H4 (cell line): Measurements from ENCODE around the gene SUN1. TPM values are rescaled to one million over a fixed set of nuclear protein-coding genes. Genes with fewer than 3 reads are reported as not detected.
"Not testable (repeated sequence)": the region's sequence is repeated elsewhere in the genome, so short reads cannot be mapped to it uniquely, and the experiment has no call there.

ENCODE experiments used
- DNase-seq: peaks from one replicate; pipeline ENCODE4 v3.0.0-alpha.2; 2015; ENCODE audit warnings: low spot score
- total RNA-seq: library from RNA; depleted of rRNA; stranded (reverse); fragments of >200 nt; shearing (Covaris generic); gene quantifications from 2 replicates; pipeline ENCODE4 v1.2.3, GENCODE V29; 2014

Gene SUN1
- total RNA-seq, 1 experiment from 2014 or later = 157 TPM

DNA sequence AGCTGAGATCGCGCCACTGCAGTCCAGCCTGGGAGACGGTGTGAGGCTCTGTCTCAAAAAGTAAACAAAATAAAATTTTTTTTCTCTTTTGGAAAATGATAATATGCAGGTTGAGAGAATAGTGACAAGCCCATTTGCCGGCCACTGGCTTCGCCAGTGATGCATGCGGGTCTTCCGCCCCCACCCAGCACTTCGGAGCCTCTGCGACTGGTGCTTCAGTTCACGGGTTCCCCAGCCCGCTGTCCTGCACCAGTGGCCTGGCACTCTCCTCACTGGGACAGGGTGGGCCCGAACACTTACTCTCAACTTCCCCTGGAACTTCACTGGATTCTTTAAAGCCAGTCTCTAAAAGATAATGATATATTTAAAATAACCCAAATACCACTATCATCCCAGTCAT lies 2.7 kb downstream of the SUN1 start:
- DNase-seq = no peak

DNA sequence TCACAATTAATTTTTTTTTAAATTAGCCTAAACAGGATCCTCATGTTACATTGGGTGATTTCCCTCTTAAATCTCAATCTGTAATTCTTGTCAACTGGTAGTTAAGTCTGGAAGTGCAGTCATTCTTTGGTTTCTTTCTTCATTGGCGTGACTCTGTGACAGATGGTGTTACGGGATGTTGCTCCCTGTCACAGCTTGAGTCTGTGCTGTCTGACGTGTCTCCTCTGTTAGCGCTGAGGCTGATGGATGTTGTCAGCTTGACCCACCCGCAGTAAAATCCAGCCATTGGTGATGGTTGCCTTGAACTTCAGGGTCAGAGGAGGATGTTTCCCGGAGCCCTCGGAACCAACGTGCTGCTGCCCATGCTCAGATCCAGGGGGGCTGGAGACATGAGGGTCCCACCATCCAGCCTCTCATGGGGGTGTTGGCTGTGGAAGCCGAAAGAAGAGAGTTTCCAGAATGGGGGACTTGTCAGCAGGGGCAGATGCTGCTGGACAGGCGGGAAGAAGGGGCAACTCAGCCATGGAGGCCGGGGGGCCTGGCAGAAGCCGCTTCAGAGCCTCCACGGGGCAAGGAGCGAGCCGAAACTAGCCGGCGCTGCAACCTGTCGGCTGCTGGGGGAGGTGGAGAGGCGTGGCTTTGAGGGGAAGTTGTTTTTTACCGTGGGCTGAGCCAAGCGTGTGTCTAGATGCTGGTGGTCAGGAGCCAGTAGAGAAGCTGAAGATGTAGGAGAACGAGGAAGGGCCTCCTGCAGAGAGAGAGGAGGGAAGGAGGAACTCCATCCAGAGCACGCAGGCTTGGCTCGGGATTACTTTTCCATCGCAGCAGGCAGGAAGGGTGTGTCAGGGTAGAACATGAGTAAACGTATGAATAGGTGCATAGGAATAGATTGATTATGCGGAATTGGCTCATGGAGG lies 3.5 kb downstream of the SUN1 start:
- DNase-seq = no peak

DNA sequence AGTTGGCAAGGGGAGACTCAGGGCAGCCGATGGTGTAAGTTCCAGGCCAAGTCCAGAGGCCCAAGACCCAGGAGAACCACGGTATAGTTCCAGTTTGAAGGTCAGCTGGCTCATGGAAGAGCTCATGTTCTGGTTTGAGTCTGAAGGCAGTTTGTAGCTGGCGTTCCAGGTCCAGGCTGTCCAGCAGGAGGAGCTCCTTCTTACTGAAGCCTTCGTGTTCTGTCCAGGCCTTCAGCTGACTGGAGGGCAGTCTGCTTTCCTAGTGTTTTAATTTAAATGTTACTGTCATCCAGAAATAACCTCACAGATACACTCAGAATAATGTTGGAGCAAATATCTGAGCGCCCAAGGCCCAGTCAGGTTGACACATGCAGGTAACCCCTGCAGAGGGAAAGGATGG lies 4.2 kb downstream of the SUN1 start:
- DNase-seq = peak; percentile 63

GRCh38 chr7:837001-837400 lies 4.7 kb downstream of the SUN1 start:
- no peak for DNase-seq

DNA sequence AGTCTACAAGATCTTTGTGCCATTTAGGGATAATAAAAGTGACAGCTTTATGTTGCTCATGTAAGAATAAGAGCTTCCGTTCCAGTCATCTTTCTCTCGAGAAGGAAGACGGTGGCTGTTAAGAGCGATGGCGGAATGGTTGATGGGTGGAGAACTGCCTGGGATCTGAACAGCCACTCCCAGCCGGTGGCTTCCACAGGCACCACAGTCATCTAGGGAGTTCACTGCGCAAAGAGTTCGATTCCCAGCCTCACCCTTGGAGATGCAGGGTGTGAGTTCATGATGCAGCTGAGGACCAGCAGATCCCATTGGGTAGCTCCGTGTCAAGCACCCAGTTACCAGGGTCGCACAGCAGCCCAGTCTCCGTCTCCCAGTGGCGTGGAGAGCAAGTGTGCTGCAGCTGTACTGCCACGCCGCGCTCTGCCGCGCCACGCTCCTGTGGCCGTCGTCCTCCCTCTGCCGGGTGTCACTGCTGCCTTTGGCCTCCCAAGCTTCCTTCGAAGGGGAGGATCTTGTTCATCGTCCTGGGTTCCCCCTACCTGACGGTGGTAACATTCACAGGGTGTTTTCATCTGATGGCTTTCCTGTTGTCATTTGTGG lies 7.8 kb downstream of the SUN1 start:
- DNase-seq = no peak

DNA sequence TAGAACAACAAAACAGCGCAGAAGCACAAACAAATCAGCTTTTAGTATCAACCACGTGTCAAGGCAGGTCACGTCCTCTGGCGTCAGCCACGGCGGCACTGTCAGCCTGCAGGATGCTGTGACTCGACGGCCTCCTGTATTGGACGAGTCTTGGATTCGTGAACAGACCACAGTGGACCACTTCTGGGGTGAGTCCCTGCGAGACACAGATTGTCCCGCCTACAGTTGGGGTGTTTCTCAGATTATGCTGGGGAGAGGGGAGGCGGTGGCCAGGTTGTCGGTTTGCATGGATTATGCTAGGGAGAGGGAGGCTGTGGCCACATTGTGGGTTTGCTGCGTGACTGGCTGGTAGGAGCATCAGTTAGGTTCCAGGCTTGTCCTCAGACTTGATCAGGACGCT lies 9.7 kb downstream of the SUN1 start:
- no peak for DNase-seq

GRCh38 chr7:842431-843031 lies 10.3 kb downstream of the SUN1 start:
- no peak for DNase-seq

DNA sequence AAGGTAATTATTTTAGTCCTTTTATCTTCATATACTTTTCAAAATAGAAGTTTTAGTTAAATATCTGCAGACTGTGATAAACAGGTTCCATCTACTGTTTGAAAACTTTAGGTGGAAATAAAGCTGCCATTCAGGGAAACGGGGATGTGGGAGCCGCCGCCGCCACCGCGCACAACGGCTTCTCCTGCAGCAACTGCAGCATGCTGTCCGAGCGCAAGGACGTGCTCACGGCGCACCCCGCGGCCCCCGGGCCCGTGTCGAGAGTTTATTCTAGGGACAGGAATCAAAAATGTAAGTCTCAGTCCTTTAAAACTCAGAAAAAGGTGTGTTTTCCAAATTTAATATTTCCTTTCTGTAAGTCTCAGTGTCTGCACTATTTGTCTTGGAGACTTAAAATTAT lies 11.0 kb downstream of the SUN1 start:
- DNase-seq = no peak

- DNase-seq = no peak
Measured at GRCh38 chr7:844043-844442, 11.8 kb downstream of the SUN1 start.

GRCh38 chr7:844514-844913 lies 12.2 kb downstream of the SUN1 start:
- DNase-seq = no peak

DNA sequence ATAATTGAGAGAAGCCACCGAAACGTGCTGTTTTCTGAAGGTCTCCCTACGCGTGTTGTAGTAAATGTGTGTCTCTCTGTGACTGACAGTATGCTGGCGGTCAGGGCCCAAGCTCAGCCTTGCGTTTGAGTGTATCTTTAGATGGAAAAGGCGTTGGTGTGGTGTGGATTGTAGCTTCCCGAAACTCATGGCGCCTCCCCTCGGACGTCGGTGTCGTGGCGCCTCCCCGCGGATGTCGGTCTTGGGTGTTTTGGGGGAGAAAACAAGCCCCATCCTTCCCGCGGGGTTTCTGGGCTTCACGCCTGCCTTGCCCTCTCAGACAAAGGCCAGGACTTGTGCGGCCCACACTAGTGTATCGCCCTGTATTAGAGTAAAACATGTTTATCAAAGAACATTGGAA lies 12.8 kb downstream of the SUN1 start:
- DNase-seq = no peak

- DNase-seq = no peak
Measured at GRCh38 chr7:845731-846130, 13.5 kb downstream of the SUN1 start.

- DNase-seq = not testable (repeated sequence)
Measured at GRCh38 chr7:846958-847650, 14.8 kb downstream of the SUN1 start.

DNA sequence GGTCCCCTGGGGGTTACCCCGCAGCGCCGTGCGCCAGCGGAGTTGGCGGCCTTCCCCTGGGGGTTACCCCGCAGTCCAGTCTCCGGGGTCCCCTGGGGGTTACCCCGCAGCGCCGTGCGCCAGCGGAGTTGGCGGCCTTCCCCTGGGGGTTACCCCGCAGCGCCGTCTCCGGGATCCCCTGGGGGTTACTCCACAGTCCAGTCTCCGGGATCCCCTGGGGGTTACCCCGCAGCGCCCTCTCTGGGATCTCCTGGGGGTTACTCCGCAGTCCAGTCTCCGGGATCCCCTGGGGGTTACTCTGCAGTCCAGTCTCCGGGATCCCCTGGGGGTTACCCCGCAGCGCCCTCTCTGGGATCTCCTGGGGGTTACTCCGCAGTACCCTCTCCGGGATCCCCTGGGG lies 15.5 kb downstream of the SUN1 start:
- DNase-seq = not testable (repeated sequence)

DNA sequence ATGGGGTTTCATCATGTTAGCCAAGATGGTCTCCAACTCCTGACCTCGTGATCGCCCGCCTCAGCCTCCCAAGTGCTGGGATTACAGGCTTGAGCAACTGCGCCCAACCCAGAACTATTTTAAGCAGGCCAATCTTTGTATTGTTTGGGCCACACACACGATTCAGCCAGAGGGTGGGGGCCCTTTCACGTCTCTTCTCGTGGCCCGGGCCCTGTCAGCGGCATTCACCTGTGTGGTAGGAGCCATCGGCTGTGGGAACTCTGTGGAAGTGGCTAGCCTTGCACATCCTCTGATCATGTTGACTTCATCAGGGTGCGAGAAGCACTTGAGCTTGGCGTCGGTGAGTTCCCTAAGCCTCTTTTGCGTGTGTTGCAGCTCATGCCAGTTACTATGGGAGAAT lies 16.9 kb downstream of the SUN1 start:
- DNase-seq = no peak

GRCh38 chr7:849781-850180 lies 17.5 kb downstream of the SUN1 start:
- no peak for DNase-seq

DNA sequence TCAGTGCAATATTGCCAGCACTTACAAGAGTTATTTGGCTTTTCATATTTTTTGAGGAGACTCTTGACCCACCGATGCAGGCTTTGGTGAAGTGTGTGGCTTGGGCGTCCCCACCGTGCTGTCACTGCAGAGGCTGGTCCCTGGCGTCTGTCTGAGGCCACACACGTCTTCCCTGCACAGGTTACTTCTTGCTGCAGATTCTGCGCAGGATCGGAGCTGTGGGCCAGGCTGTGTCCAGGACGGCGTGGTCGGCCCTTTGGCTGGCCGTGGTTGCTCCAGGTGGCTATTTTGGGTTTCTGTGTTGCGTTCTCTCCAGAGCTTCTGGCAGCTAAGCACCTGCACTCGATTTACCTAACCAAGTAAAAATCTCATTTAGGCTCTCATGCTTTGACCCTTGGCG lies 18.9 kb downstream of the SUN1 start:
- no peak for DNase-seq

DNA sequence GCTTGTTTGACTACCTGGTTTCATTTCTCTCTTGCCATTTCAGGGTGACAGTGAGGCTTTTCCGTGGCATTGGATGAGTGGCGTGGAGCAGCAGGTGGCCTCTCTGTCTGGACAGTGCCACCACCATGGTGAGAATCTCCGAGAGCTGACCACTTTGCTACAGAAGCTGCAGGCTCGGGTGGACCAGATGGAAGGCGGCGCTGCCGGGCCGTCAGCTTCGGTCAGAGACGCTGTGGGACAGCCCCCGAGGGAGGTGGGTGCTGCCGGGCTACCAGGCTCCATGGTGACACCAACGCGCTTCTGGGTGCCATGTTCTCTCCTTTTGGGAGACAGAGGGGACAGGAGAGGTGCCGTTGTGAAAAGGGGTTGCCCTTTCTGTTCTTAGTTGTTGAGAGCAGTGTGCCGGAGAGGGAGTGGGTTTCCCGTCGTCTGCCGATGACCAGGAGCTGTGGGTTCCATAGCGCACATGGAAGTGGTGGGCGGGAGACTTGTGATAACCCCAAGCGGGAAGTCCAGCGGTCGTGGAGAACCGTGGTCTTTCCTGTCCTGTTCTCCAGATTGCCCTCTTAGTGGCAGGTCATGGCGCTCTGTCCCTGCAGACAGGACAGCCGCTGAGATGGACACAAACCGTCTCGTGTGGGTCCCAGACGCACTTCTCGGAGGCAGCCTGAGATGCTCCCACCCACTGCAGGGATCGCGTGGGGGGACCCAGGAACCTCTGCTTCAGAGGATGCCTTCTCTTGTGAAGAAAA lies 21.3 kb downstream of the SUN1 start:
- DNase-seq = no peak

- DNase-seq = no peak
Measured at GRCh38 chr7:854118-854775, 22.0 kb downstream of the SUN1 start.

DNA sequence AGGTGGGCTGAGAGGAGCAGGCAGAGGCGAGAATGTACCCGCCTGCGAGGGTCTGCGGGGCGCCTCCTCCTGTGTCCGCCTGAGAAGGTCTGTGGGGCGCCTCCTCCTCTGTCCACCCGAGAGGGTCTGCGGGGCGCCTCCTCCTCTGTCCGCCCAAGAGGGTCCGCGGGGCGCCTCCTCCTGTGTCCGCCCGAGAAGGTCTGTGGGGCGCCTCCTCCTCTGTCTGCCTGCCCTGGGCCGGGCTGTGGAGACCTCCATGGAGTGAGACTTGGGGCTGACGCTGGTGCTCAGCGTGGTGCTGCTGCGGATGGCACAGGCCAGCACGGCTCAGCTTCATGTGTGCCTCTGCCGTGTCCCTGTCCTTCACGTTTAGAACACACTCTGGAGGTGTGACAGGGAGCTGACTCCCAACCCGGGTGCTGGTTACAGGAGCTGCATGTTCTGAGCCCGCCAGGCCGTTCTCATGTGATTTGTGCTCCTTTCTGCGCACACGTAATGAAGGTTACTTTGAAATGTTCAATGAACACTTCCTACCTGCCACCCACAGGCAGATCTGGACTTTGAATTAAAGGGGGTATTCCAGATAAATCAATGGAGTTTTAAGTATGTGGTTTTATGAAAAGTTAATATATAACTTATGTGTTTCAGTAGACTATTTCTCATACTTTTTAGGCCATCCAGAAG lies 23.6 kb downstream of the SUN1 start:
- no peak for DNase-seq
